K562 (cell line): ENCODE results near the gene ZSCAN25. TPM values are rescaled to one million over a fixed set of nuclear protein-coding genes. Genes with fewer than 3 reads are reported as not detected.

Experiments
- C11orf30 ChIP-seq: fragments of 450-650 bp; IDR thresholded peaks from 2 replicates; pipeline ENCODE4 v1.6.1; 2016; ENCODE audit warnings: low read depth, mild to moderate bottlenecking
- DLX4 ChIP-seq: fragments of 250-450 bp; sonication (Bioruptor Pico); IDR thresholded peaks from 2 replicates; pipeline ENCODE4 v1.6.1; 2021; ENCODE audit warnings: mild to moderate bottlenecking
- ELF4 ChIP-seq: fragments of 450-650 bp; formaldehyde crosslinking; IDR thresholded peaks from 2 replicates; pipeline ENCODE4 v1.4.0; 2022; ENCODE audit warnings: missing genetic modification characterization
- FOXA1 ChIP-seq: fragments of 450-650 bp; IDR thresholded peaks from 2 replicates; pipeline ENCODE4 v1.6.1; 2016; ENCODE audit warnings: mild to moderate bottlenecking, borderline replicate concordance
- HCFC1 ChIP-seq: IDR thresholded peaks from 2 replicates; pipeline ENCODE4 v1.6.1; 2012; ENCODE audit warnings: low read depth, low read length, improper control_type of control experiment
- HMBOX1 ChIP-seq: sonication (generic); IDR thresholded peaks from 2 replicates; pipeline ENCODE4 v1.6.1; 2016
- IRF2 ChIP-seq: sonication (generic); formaldehyde crosslinking; IDR thresholded peaks from 2 replicates; pipeline ENCODE4 v1.8.1; 2022; ENCODE audit warnings: mild to moderate bottlenecking, missing genetic modification reagents
- KAT2B ChIP-seq: IDR thresholded peaks from one replicate; pipeline ENCODE4 v1.6.1; 2012; ENCODE audit warnings: low read depth, mild to moderate bottlenecking, control low read depth, inconsistent platforms, low read length, moderate library complexity
- SMAD3 ChIP-seq: fragments of 450-650 bp; formaldehyde crosslinking; conservative IDR thresholded peaks from 2 replicates; pipeline ENCODE4 v1.4.0; 2020; ENCODE audit warnings: mild to moderate bottlenecking
- SMAD4 ChIP-seq: fragments of 250-450 bp; sonication (Bioruptor Pico); conservative IDR thresholded peaks from 2 replicates; pipeline ENCODE4 v1.8.0; 2021; ENCODE audit warnings: inconsistent platforms, mild to moderate bottlenecking, moderate library complexity
- SREBF1 ChIP-seq: fragments of 150-350 bp; IDR thresholded peaks from 2 replicates; pipeline ENCODE4 v1.6.1; 2014; ENCODE audit warnings: antibody characterized with exemption, low read depth, low read length, borderline replicate concordance
- ZBTB17 ChIP-seq: fragments of 450-650 bp; formaldehyde crosslinking; IDR thresholded peaks from 2 replicates; pipeline ENCODE4 v1.4.0; 2020; ENCODE audit warnings: mild to moderate bottlenecking
- ZNF347 ChIP-seq: fragments of 450-650 bp; formaldehyde crosslinking; IDR thresholded peaks from 2 replicates; pipeline ENCODE4 v1.4.0; 2020; ENCODE audit warnings: low read depth, mild to moderate bottlenecking, moderate library complexity
- ZNF384 ChIP-seq: IDR thresholded peaks from 2 replicates; pipeline ENCODE4 v1.6.1; 2012; ENCODE audit warnings: low read depth, low read length, improper control_type of control experiment
- ZNF561 ChIP-seq: fragments of 450-650 bp; formaldehyde crosslinking; conservative IDR thresholded peaks from 2 replicates; pipeline ENCODE4 v1.4.0; 2020; ENCODE audit warnings: mild to moderate bottlenecking, moderate library complexity
- polyA plus RNA-seq, 8 experiments: library from polyadenylated mRNA; depleted of rRNA in 4 of 8; stranded (reverse) in 5 of 8; unstranded in 3 of 8; fragments of >200 nt; fragmentation: Nextera tagmentation in 2 of 8; fragmentation: Illumina TruSeq in 1 of 8; extraction: Ambion mirVana in 2 of 8; extraction: Trizol in 1 of 8; gene quantifications; 2 replicates each; pipeline versions ENCODE4 v1.2.1 to v1.2.3, GENCODE V29; 2011 to 2014; ENCODE audit warnings: inconsistent platforms in 1 of 8, missing spikeins in 1 of 8
- total RNA-seq, 7 experiments: library from RNA; depleted of rRNA in 6 of 7; stranded (reverse); fragments of >200 nt in 6 of 7; fragmentation: Illumina TruSeq in 2 of 7; extraction: Trizol in 2 of 7; gene quantifications; 2 replicates each; pipeline versions ENCODE4 v1.2.1 to v1.2.3, GENCODE V29; 2011 to 2021; ENCODE audit warnings: low replicate concordance in 1 of 7
- TF ChIP-seq, protein P1 (sequence below), 2 experiments: fragments of 450-650 bp in 1 of 2; sonication (generic) in 1 of 2; formaldehyde crosslinking in 1 of 2; IDR thresholded peaks in 1 of 2; conservative IDR thresholded peaks in 1 of 2; 2 replicates each; pipeline versions ENCODE4 v1.6.1 to v1.8.1; 2016 to 2023; ENCODE audit warnings: mild to moderate bottlenecking in 2 of 2, moderate library complexity in 2 of 2, inconsistent platforms in 1 of 2, missing genetic modification reagents in 1 of 2
- TF ChIP-seq, protein P2 (sequence below): fragments of 450-650 bp; IDR thresholded peaks from 2 replicates; pipeline ENCODE4 v1.6.1; 2016; ENCODE audit warnings: low read depth

The ZSCAN25 gene
- total and polyA plus RNA-seq, 9 of the 15 experiments (the other 6 are each of a cell fraction or from before 2014, with no cell fraction given) = 0.94 to 18.4 (median 12.8) TPM

- TF ChIP-seq C11orf30 = peak; percentile 97
- no peak for TF ChIP-seq ZNF561 (CRISPR knock-in tag)
- no peak for TF ChIP-seq IRF2
- TF ChIP-seq HCFC1 = peak; percentile 90
- TF ChIP-seq SMAD3 = no peak
- TF ChIP-seq KAT2B = peak; percentile 76
- TF ChIP-seq SREBF1 = no peak
- peak; percentile 80 for TF ChIP-seq ELF4 (CRISPR knock-in tag)
- peak; percentile 57; the same call in 1 of the 2 replicates for TF ChIP-seq ZNF384
- TF ChIP-seq SMAD4 (CRISPR knock-in tag) = peak; percentile 77; the same call in 1 of the 2 replicates
- TF ChIP-seq DLX4 = no peak
- no peak for TF ChIP-seq FOXA1
- TF ChIP-seq, protein P1, sequence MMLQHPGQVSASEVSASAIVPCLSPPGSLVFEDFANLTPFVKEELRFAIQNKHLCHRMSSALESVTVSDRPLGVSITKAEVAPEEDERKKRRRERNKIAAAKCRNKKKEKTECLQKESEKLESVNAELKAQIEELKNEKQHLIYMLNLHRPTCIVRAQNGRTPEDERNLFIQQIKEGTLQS (IDR thresholded peaks at IDR 0.05) = no peak; the same call in 1 of the 2 replicates
- TF ChIP-seq, protein P1 (CRISPR knock-in tag; conservative IDR thresholded peaks at IDR 0.05) = peak; percentile 59; the same call in 1 of the 2 replicates
- no peak for TF ChIP-seq HMBOX1
- TF ChIP-seq, protein P2, sequence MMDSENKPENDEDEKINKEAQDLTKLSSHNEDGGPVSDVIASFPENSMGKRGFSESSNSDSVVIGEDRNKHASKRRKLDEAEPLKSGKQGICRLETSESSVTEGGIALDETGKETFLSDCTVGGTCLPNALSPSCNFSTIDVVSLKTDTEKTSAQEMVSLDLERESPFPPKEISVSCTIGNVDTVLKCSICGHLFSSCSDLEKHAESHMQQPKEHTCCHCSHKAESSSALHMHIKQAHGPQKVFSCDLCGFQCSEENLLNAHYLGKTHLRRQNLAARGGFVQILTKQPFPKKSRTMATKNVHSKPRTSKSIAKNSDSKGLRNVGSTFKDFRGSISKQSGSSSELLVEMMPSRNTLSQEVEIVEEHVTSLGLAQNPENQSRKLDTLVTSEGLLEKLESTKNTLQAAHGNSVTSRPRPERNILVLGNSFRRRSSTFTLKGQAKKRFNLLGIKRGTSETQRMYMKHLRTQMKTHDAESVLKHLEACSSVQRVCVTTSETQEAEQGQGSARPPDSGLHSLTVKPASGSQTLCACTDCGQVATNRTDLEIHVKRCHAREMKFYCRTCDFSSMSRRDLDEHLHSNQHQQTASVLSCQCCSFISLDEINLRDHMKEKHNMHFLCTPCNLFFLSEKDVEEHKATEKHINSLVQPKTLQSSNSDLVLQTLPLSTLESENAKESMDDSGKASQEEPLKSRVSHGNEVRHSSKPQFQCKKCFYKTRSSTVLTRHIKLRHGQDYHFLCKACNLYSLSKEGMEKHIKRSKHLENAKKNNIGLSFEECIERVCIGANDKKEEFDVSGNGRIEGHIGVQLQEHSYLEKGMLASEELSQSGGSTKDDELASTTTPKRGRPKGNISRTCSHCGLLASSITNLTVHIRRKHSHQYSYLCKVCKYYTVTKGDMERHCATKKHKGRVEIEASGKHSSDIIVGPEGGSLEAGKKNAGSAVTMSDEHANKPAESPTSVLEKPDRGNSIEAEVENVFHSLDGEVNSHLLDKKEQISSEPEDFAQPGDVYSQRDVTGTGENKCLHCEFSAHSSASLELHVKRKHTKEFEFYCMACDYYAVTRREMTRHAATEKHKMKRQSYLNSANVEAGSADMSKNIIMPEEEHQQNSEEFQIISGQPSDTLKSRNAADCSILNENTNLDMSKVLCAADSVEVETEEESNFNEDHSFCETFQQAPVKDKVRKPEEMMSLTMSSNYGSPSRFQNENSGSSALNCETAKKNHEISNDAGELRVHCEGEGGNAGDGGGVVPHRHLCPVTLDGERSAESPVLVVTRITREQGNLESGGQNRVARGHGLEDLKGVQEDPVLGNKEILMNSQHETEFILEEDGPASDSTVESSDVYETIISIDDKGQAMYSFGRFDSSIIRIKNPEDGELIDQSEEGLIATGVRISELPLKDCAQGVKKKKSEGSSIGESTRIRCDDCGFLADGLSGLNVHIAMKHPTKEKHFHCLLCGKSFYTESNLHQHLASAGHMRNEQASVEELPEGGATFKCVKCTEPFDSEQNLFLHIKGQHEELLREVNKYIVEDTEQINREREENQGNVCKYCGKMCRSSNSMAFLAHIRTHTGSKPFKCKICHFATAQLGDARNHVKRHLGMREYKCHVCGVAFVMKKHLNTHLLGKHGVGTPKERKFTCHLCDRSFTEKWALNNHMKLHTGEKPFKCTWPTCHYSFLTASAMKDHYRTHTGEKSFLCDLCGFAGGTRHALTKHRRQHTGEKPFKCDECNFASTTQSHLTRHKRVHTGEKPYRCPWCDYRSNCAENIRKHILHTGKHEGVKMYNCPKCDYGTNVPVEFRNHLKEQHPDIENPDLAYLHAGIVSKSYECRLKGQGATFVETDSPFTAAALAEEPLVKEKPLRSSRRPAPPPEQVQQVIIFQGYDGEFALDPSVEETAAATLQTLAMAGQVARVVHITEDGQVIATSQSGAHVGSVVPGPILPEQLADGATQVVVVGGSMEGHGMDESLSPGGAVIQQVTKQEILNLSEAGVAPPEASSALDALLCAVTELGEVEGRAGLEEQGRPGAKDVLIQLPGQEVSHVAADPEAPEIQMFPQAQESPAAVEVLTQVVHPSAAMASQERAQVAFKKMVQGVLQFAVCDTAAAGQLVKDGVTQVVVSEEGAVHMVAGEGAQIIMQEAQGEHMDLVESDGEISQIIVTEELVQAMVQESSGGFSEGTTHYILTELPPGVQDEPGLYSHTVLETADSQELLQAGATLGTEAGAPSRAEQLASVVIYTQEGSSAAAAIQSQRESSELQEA = 0 out of 2 replicates have a peak, but pooled peaks have one; percentile 33
- TF ChIP-seq ZNF347 = no peak
- peak; percentile 64 for TF ChIP-seq ZBTB17 (CRISPR knock-in tag)
Observed at GRCh38 chr7:99616359-99617191, at the start of gene ZSCAN25 (continued).
